ENCODE results near the gene GPRC5C. TPM values are rescaled to one million over a fixed set of nuclear protein-coding genes. Genes with fewer than 3 reads are reported as not detected.
A peak's percentile ranks its signal among the peaks of the same experiment; 100 is the strongest.

GPRC5C gene
- total and polyA plus RNA-seq, 2 of the 13 experiments (the other 11 are each of a cell fraction or from before 2014, with no cell fraction given) = 85.6 to 300 TPM

GRCh38 chr17:74427048-74427762 lies 4.7 kb upstream of the GPRC5C start (continued):
- no peak for TF ChIP-seq ZNF781 (CRISPR knock-in tag; IDR thresholded peaks at IDR 0.05; ENCODE audit: borderline replicate concordance, not compliant biosample characterization)
- peak; percentile 84; the same call in 1 of the 2 replicates for TF ChIP-seq THYN1 (CRISPR knock-in tag; IDR thresholded peaks at IDR 0.05; ENCODE audit: borderline replicate concordance, low read depth)
- peak; percentile 51; the same call in 1 of the 2 replicates for TF ChIP-seq MYC (CRISPR knock-in tag; IDR thresholded peaks at IDR 0.05; ENCODE audit: borderline replicate concordance)
- TF ChIP-seq ZNF549 (CRISPR knock-in tag; IDR thresholded peaks at IDR 0.05) = no peak
- TF ChIP-seq CEBPG (CRISPR knock-in tag; IDR thresholded peaks at IDR 0.05) = 0 out of 2 replicates have a peak, but pooled peaks have one; percentile 19
- TF ChIP-seq FOXP1 (IDR thresholded peaks at IDR 0.05) = no peak
- peak; percentile 34; the same call in 1 of the 2 replicates for TF ChIP-seq FOXP1 (CRISPR knock-in tag; IDR thresholded peaks at IDR 0.05)
- TF ChIP-seq, protein P1, sequence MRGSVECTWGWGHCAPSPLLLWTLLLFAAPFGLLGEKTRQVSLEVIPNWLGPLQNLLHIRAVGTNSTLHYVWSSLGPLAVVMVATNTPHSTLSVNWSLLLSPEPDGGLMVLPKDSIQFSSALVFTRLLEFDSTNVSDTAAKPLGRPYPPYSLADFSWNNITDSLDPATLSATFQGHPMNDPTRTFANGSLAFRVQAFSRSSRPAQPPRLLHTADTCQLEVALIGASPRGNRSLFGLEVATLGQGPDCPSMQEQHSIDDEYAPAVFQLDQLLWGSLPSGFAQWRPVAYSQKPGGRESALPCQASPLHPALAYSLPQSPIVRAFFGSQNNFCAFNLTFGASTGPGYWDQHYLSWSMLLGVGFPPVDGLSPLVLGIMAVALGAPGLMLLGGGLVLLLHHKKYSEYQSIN (CRISPR knock-in tag; IDR thresholded peaks at IDR 0.05; ENCODE audit: borderline replicate concordance) = no peak
- TF ChIP-seq BCLAF1 (IDR thresholded peaks at IDR 0.05) = no peak
- TF ChIP-seq PRPF4 (IDR thresholded peaks at IDR 0.05; ENCODE audit: low read depth, low read length, poor library complexity, severe bottlenecking) = no peak
- TF ChIP-seq BRD4 (CRISPR knock-in tag; IDR thresholded peaks at IDR 0.05) = peak; percentile 28; the same call in 1 of the 2 replicates
- TF ChIP-seq ZBTB3 (CRISPR knock-in tag; IDR thresholded peaks at IDR 0.05; ENCODE audit: borderline replicate concordance, low read depth) = no peak
- TF ChIP-seq NR2C2 (CRISPR knock-in tag; IDR thresholded peaks at IDR 0.05; ENCODE audit: borderline replicate concordance) = no peak
- 0 out of 2 replicates have a peak, but pooled peaks have one; percentile 6 for TF ChIP-seq IRF9 (CRISPR knock-in tag; IDR thresholded peaks at IDR 0.05; ENCODE audit: borderline replicate concordance)
- no peak for TF ChIP-seq PAX8 (CRISPR knock-in tag; IDR thresholded peaks at IDR 0.05; ENCODE audit: borderline replicate concordance)
- peak; percentile 38; the same call in 1 of the 2 replicates for TF ChIP-seq ZNF747 (CRISPR knock-in tag; IDR thresholded peaks at IDR 0.05; ENCODE audit: borderline replicate concordance)
- TF ChIP-seq SCMH1 (CRISPR knock-in tag; IDR thresholded peaks at IDR 0.05; ENCODE audit: borderline replicate concordance) = no peak
- TF ChIP-seq PCBP1 (IDR thresholded peaks at IDR 0.05; ENCODE audit: borderline replicate concordance, low read depth, low read length) = no peak
- no peak for TF ChIP-seq ZNF44 (CRISPR knock-in tag; IDR thresholded peaks at IDR 0.05)
- TF ChIP-seq, protein P2, sequence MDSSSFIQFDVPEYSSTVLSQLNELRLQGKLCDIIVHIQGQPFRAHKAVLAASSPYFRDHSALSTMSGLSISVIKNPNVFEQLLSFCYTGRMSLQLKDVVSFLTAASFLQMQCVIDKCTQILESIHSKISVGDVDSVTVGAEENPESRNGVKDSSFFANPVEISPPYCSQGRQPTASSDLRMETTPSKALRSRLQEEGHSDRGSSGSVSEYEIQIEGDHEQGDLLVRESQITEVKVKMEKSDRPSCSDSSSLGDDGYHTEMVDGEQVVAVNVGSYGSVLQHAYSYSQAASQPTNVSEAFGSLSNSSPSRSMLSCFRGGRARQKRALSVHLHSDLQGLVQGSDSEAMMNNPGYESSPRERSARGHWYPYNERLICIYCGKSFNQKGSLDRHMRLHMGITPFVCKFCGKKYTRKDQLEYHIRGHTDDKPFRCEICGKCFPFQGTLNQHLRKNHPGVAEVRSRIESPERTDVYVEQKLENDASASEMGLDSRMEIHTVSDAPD (CRISPR knock-in tag; IDR thresholded peaks at IDR 0.05) = no peak
- TF ChIP-seq ZBTB7A (CRISPR knock-in tag; IDR thresholded peaks at IDR 0.05) = 0 out of 2 replicates have a peak, but pooled peaks have one; percentile 72
- TF ChIP-seq, protein P3, sequence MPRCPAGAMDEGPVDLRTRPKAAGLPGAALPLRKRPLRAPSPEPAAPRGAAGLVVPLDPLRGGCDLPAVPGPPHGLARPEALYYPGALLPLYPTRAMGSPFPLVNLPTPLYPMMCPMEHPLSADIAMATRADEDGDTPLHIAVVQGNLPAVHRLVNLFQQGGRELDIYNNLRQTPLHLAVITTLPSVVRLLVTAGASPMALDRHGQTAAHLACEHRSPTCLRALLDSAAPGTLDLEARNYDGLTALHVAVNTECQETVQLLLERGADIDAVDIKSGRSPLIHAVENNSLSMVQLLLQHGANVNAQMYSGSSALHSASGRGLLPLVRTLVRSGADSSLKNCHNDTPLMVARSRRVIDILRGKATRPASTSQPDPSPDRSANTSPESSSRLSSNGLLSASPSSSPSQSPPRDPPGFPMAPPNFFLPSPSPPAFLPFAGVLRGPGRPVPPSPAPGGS (CRISPR knock-in tag; IDR thresholded peaks at IDR 0.05) = peak; percentile 84; the same call in 1 of the 2 replicates

Data from HepG2 (cell line).